Testis (tissue), 3 donors: ENCODE data around the gene TADA2A. TPM values are rescaled to one million over a fixed set of nuclear protein-coding genes. Genes with fewer than 3 reads are reported as not detected.

ENCODE experiments used
- DNase-seq: peaks from one replicate; pipeline ENCODE4 v3.0.0-alpha.2; 2019
- H3K27ac ChIP-seq, 2 donors: fragments of 200-600 bp; sonication (generic); one replicate each; pipeline ENCODE4 v1.5.1; 2019
- H3K27me3 ChIP-seq: fragments of 200-600 bp; sonication (generic); one replicate; pipeline ENCODE4 v1.5.1; 2019
- H3K36me3 ChIP-seq: fragments of 200-600 bp; sonication (generic); one replicate; pipeline ENCODE4 v1.5.1; 2017; ENCODE audit warnings: low read depth; ENCODE audit errors: missing control alignments
- H3K4me1 ChIP-seq: fragments of 200-600 bp; sonication (generic); one replicate; pipeline ENCODE4 v1.5.1; 2019
- H3K4me3 ChIP-seq, 2 donors: fragments of 200-600 bp; sonication (generic); one replicate each; pipeline ENCODE4 v1.5.1; 2017 to 2019
- H3K9me3 ChIP-seq: fragments of 200-600 bp; sonication (generic); one replicate; pipeline ENCODE4 v1.5.1; 2017
- POLR2A ChIP-seq: fragments of 450-650 bp; IDR thresholded peaks from one replicate; pipeline ENCODE4 v1.6.1; 2017; ENCODE audit warnings: antibody characterized with exemption, mild to moderate bottlenecking, moderate library complexity
- WGBS, 2 donors: methylation state at CpG; one replicate each; pipeline ENCODE4 v1.1.5; 2018; 5-methylcytosine and 5-hydroxymethylcytosine counted together
- intact Hi-C: fragments of 100-400 bp; cut with DNase I; formaldehyde crosslinking; loops from one replicate; pipeline ENCODE4 v1.15.1; 2023; ENCODE audit warnings: low total_unique reads
- polyA plus RNA-seq: library from polyadenylated mRNA; stranded (reverse); fragments of 350-450 nt; fragmentation: Illumina TruSeq; extraction: RNeasy Lipid Tissue Mini Kit (QIAGEN cat#74804); gene quantifications from one replicate; pipeline ENCODE4 v1.2.3, GENCODE V29; 2014; ENCODE audit warnings: low read depth, low replicate concordance; ENCODE audit not compliant: insufficient read depth
- total RNA-seq, 2 donors: library from RNA; depleted of rRNA; stranded (reverse); fragments of >200 nt; gene quantifications; one replicate each; pipeline ENCODE4 v1.2.3, GENCODE V29; 2016
- TF ChIP-seq, protein P1 (sequence below), 3 experiments: fragments of 450-650 bp in 2 of 3; fragments of 200-600 bp in 1 of 3; sonication (generic) in 1 of 3; IDR thresholded peaks; one replicate each; pipeline ENCODE4 v1.5.1; 2016 to 2019; ENCODE audit warnings: antibody characterized with exemption in 3 of 3, mild to moderate bottlenecking in 2 of 3, moderate library complexity in 1 of 3

TADA2A gene
- total and polyA plus RNA-seq, 3 donors from 2014 or later: 33.5 to 62.8 (median 44.0) TPM

DNA sequence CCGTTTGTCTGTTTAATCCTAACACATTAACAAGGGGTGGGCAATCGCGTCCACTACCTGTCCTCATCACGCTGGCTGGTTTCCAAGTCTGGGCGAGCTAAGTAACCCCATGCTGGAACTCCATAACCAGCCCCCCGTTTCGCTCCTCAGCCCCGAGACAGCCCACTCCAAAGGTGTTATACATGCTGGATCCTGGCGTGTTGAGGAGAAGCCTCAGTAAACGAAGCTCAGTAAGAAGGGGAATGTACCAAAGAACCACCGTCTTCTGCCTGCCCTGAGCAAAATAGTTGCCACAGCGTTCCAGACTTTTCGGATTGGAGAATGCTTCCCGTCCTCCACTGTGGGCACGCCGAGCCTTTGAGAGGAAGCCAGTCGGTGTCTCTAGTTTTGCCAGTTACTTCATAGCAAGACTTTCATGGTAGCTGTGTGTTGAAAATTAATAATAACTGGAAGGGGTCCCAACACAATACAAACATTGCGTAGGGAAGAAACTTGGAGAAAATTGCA is 47.0 kb upstream of the TADA2A start:
- TF ChIP-seq, protein P1, sequence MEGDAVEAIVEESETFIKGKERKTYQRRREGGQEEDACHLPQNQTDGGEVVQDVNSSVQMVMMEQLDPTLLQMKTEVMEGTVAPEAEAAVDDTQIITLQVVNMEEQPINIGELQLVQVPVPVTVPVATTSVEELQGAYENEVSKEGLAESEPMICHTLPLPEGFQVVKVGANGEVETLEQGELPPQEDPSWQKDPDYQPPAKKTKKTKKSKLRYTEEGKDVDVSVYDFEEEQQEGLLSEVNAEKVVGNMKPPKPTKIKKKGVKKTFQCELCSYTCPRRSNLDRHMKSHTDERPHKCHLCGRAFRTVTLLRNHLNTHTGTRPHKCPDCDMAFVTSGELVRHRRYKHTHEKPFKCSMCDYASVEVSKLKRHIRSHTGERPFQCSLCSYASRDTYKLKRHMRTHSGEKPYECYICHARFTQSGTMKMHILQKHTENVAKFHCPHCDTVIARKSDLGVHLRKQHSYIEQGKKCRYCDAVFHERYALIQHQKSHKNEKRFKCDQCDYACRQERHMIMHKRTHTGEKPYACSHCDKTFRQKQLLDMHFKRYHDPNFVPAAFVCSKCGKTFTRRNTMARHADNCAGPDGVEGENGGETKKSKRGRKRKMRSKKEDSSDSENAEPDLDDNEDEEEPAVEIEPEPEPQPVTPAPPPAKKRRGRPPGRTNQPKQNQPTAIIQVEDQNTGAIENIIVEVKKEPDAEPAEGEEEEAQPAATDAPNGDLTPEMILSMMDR (IDR thresholded peaks at IDR 0.05): no peak
- no peak for TF ChIP-seq POLR2A
- 2 to 4% methylated on average over 15 to 18 of the region's 18 CpGs for WGBS, 2 donors
- H3K4me1 ChIP-seq: peaks cover 14% of the 10 kb centered on the region
- DNase-seq: no peak
- H3K27me3 ChIP-seq: no peaks in the 10 kb centered on the region
- H3K27ac ChIP-seq: peak overlapping the region; percentile 88 to 94
- peak overlapping the region; percentile 66 to 82 for H3K4me3 ChIP-seq
- no peaks in the 10 kb centered on the region for H3K36me3 ChIP-seq
- intact Hi-C loops: no loop called here
- no peaks in the 10 kb centered on the region for H3K9me3 ChIP-seq

DNA sequence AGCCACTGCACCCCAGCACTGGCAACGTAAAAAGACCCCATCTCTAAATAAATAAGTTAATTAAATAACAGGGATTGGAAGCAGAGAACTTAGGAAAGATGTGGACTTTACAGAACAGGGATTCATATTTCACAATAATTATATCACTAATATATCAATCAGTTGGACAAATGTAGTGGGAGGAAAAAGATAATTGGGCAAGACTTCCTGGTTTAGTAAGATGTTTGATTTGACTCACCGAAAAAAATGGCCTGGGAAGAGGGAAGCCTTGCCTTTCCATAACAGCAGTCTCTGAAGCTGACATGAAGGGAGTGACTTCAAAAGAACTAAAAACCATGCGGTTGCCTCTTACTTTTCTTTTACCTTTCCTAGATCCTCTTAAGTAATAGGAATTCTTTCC is 46.1 kb upstream of the TADA2A start:
- DNase-seq: no peak
- no peak overlapping the region for H3K4me3 ChIP-seq
- WGBS, 2 donors: 67 to 73% methylated on average over 3 of the region's 3 CpGs
- intact Hi-C loops: no loop called here
- H3K9me3 ChIP-seq: no peaks in the 10 kb centered on the region
- TF ChIP-seq, protein P1 (IDR thresholded peaks at IDR 0.05): no peak
- no peak for TF ChIP-seq POLR2A
- no peaks in the 10 kb centered on the region for H3K27me3 ChIP-seq
- no peak overlapping the region for H3K27ac ChIP-seq
- H3K36me3 ChIP-seq: no peaks in the 10 kb centered on the region
- peaks cover 14% of the 10 kb centered on the region for H3K4me1 ChIP-seq

DNA sequence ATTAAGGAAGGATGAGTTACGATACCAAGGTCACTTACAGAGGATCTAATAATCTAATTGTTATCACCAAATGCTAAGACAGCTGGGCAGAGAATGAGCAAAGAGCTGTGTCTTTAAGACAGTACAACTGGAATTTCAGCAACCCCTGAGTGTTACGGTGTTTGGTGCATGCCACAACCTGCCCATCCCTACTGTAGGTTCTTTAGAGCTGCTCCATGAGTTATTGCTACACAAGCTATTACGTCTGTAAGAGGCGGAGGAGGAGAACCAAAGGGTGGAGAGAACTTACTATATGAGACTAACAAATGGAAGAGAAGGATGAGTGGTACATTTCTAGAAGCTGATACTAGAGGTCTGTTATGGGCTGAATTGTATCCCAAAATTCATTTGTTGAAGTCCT is 45.1 kb upstream of the TADA2A start:
- WGBS, 2 donors: 73 to 94% methylated on average over 4 of the region's 4 CpGs
- Histone ChIP-seq H3K27me3 (no peaks in the 10 kb centered on the region), H3K9me3 (no peaks in the 10 kb centered on the region), H3K27ac (no peak overlapping the region), H3K36me3 (no peaks in the 10 kb centered on the region), H3K4me1 (peaks cover 14% of the 10 kb centered on the region), H3K4me3 (no peak overlapping the region)
- DNase-seq: no peak
- TF ChIP-seq, protein P1 (IDR thresholded peaks at IDR 0.05): no peak
- TF ChIP-seq POLR2A: no peak
- intact Hi-C loops: no loop called here

DNA sequence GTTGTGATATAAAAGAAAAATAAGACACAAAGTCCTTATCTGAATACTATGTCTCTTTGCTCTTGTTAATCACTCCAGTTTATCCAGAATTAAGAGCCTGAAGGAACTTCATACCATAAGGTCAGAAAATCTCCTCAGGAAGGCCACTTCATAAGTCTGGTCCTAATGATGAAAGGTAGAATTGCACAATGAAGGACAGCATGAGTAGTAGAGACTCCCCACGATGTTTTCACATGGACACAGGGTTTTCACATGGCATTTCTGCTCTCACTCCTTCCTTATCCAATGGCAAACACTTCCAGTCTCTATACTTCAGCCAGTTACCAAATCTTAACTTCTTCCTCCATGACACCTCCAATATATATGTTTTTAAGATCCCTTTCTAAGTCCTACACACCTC is 41.1 kb upstream of the TADA2A start:
- Histone ChIP-seq H3K4me1 (peaks cover under 1% of the 10 kb centered on the region), H3K9me3 (no peaks in the 10 kb centered on the region), H3K4me3 (no peak overlapping the region), H3K36me3 (no peaks in the 10 kb centered on the region), H3K27me3 (no peaks in the 10 kb centered on the region), H3K27ac (no peak overlapping the region)
- TF ChIP-seq POLR2A: no peak
- TF ChIP-seq, protein P1 (IDR thresholded peaks at IDR 0.05): no peak
- intact Hi-C loops: no loop called here
- no peak for DNase-seq
- 76 to 90% methylated on average over 1 of the region's 1 CpG for WGBS, 2 donors

DNA sequence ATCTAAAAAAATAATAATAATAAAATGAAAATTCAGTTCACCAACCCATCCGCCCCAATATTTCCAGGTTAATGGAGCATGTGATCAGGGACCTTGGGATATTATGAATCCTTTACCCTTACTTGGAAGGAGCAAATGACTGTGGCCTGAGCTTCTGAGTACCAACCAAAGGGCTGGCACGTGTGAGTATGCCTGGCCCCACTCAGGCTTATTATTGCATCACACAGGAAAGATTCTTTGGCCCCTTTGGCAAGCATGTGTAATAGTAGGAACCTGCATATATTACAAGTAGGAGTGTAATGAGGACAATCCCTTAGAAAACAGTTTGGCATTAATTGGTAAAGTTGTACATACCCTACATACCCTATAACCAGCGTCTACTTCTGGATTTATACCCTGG is 38.1 kb upstream of the TADA2A start:
- TF ChIP-seq, protein P1 (IDR thresholded peaks at IDR 0.05): no peak
- no peak for TF ChIP-seq POLR2A
- 85 to 91% methylated on average over 3 of the region's 3 CpGs for WGBS, 2 donors
- no peak overlapping the region for H3K27ac ChIP-seq

More for the DNA sequence above, 38.1 kb upstream of the TADA2A start:
- H3K4me1 ChIP-seq: no peaks in the 10 kb centered on the region
- H3K27me3 ChIP-seq: no peaks in the 10 kb centered on the region
- intact Hi-C loops: no loop called here
- no peaks in the 10 kb centered on the region for H3K36me3 ChIP-seq
- H3K4me3 ChIP-seq: no peak overlapping the region
- H3K9me3 ChIP-seq: no peaks in the 10 kb centered on the region
- DNase-seq: no peak
